Retinal pigment epithelial cell (primary cell): ENCODE measurements around the gene LRRC28.

ENCODE experiments used
- DNase-seq: peaks from one replicate; pipeline ENCODE4 v3.0.0-alpha.2; 2010; ENCODE audit warnings: low read depth
- H3K4me3 ChIP-seq: 2 replicates; pipeline ENCODE4 v1.5.1; 2011; ENCODE audit warnings: mild to moderate bottlenecking, low read length, control low read depth, moderate library complexity
- TF ChIP-seq, protein P1 (sequence below): conservative IDR thresholded peaks from 2 replicates; pipeline ENCODE4 v1.5.1; 2011; ENCODE audit warnings: low read depth, low read length, control low read depth, inconsistent platforms

Gene LRRC28

GRCh38 chr15:99424978-99425656 is 173.8 kb downstream of the LRRC28 start:
- TF ChIP-seq, protein P1, sequence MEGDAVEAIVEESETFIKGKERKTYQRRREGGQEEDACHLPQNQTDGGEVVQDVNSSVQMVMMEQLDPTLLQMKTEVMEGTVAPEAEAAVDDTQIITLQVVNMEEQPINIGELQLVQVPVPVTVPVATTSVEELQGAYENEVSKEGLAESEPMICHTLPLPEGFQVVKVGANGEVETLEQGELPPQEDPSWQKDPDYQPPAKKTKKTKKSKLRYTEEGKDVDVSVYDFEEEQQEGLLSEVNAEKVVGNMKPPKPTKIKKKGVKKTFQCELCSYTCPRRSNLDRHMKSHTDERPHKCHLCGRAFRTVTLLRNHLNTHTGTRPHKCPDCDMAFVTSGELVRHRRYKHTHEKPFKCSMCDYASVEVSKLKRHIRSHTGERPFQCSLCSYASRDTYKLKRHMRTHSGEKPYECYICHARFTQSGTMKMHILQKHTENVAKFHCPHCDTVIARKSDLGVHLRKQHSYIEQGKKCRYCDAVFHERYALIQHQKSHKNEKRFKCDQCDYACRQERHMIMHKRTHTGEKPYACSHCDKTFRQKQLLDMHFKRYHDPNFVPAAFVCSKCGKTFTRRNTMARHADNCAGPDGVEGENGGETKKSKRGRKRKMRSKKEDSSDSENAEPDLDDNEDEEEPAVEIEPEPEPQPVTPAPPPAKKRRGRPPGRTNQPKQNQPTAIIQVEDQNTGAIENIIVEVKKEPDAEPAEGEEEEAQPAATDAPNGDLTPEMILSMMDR, result no peak
- no peak for DNase-seq
- no peak overlapping the region for H3K4me3 ChIP-seq

- H3K4me3 ChIP-seq, result no peak overlapping the region
- no peak for DNase-seq
- TF ChIP-seq, protein P1, result peak; percentile 35
These were observed 174.5 kb downstream of the LRRC28 start for GRCh38 chr15:99425657-99426301.

DNA sequence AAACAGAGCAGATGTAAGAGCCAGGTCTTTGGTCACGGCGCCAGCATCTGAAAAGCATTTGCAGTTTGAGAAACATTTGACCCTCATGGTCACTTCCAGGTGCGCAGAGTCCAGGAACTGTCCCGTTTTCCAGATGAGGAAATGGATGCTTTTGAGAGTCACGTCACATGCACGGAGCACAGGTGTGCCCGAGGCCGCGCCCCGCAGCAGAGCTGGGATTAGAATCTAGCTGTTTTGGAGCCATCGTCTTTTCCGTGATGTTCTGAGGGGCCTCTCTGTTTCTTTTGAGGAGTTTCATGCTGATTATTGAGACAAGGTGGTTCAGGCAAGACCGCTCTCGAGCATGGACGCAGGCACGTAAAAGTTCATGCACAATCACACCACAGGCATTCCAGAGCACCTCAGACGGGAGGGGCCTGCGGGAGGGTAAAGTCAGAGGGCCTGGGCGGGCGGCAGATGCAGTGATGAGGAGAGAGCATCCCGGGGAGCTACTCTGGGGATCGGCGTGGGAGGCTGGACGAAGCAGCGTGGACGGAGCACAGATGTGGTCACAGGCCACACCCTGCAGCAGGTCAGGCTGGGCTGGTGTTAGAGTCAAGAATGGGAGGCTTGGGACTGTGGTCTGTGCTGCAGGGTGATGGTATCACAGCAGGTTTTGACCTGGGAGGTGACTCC is 175.3 kb downstream of the LRRC28 start:
- no peak for DNase-seq
- H3K4me3 ChIP-seq, result no peak overlapping the region
- TF ChIP-seq, protein P1, result no peak

DNA sequence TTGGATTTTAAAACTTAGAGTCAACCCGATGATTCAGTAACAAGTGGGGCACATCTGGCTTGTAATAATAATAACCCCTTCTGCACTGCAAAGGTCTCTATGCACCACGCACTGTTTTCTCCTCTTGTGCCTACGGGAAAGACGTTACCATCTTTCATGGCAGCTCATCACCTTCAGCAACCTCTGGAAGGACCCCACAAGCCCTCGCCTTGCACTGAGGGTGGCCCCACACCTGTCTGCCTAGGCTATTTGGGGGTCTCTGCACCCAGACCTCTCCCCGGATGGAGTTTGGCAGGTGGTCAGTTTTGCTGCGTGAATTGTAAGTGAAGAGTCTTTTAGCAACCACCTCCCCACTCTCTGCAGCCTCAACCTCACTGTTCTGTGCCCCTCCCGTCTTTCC is 175.9 kb downstream of the LRRC28 start:
- no peak for DNase-seq
- TF ChIP-seq, protein P1, result no peak

DNA sequence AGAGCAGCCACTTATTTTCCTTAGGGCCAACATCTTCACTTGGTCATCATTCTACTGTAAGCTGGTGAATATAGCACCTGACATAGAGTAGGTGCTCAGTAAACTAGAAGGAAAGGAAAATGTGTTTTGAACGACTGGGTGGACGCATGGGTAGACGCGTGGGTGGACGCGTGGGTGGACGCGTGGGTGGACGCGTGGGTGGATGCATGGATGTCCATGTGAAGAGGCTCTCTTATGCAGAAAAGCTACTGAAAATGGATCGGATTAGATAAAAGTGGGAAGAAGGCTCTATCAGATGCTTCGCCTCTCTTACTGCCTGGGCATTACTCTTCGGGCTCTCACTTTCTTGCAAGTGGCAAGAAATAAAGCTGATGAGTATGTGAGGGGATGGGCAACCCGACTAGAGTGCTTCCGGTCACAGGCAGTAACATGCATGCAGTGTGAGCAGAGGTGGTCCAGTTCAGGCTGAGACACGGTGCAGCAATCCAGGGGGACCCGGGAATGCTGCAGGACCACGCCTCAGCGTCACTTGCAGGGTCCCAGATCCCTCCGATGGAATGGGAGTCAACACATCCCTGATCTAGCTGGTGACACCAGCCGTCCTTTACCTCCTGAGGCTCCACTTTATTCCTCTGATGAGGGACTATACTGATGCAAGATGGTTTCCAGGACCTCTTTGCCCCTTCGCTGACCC is 176.5 kb downstream of the LRRC28 start:
- TF ChIP-seq, protein P1, result no peak
- DNase-seq, result no peak
- H3K4me3 ChIP-seq, result no peak overlapping the region

More for the DNA sequence above, 175.9 kb downstream of the LRRC28 start:
- H3K4me3 ChIP-seq, result no peak overlapping the region

- TF ChIP-seq, protein P1, result no peak
These were observed 178.4 kb downstream of the LRRC28 start for GRCh38 chr15:99429681-99430081.

More at GRCh38 chr15:99429681-99430081, 178.4 kb downstream of the LRRC28 start:
- no peak for DNase-seq
- H3K4me3 ChIP-seq, result no peak overlapping the region
